H7 (cell line): ENCODE measurements around the gene RPL36. TPM values are rescaled to one million over a fixed set of nuclear protein-coding genes. Genes with fewer than 3 reads are reported as not detected.
A peak's percentile ranks its signal among the peaks of the same experiment; 100 is the strongest.

Experiments used
- DNase-seq: peaks from one replicate; pipeline ENCODE4 v3.0.0; 2012
- H3K27me3 ChIP-seq: 2 replicates; pipeline ENCODE4 v1.6.0; 2011; ENCODE audit warnings: mild to moderate bottlenecking, low read length; ENCODE audit not compliant: control insufficient read depth, insufficient read depth
- H3K36me3 ChIP-seq: replicated peaks from 2 replicates; pipeline ENCODE4 v1.5.1; 2011; ENCODE audit warnings: low read length; ENCODE audit not compliant: control insufficient read depth, insufficient read depth
- H3K4me3 ChIP-seq: 2 replicates; pipeline ENCODE4 v1.5.1; 2011; ENCODE audit warnings: low read depth, mild to moderate bottlenecking, control low read depth, low read length, moderate library complexity; ENCODE audit not compliant: insufficient read depth
- total RNA-seq: library from RNA; depleted of rRNA; stranded (reverse); fragments of >200 nt; shearing (Covaris generic); gene quantifications from 2 replicates; pipeline ENCODE4 v1.2.3, GENCODE V29; 2014

RPL36 gene
- total RNA-seq, 1 experiment from 2014 or later: 1,675 TPM

- Histone ChIP-seq H3K36me3 (peaks cover 27% of the 10 kb centered on the region), H3K4me3 (peak overlapping the region; percentile 80), H3K27me3 (no peaks in the 10 kb centered on the region)
- DNase-seq: peak; percentile 80
Observed at GRCh38 chr19:5690955-5691821, 1.1 kb downstream of the RPL36 start.

- Histone ChIP-seq H3K36me3 (peaks cover 29% of the 10 kb centered on the region), H3K27me3 (no peaks in the 10 kb centered on the region), H3K4me3 (peak overlapping the region; percentile 80)
- DNase-seq: peak; percentile 81
Observed at GRCh38 chr19:5691822-5692722, 2.0 kb downstream of the RPL36 start.

- DNase-seq: no peak
- H3K27me3 ChIP-seq: no peaks in the 10 kb centered on the region
- peaks cover 29% of the 10 kb centered on the region for H3K36me3 ChIP-seq
- no peak overlapping the region for H3K4me3 ChIP-seq
Observed at GRCh38 chr19:5692723-5693194, 2.7 kb downstream of the RPL36 start.

- Histone ChIP-seq H3K27me3 (no peaks in the 10 kb centered on the region), H3K36me3 (peaks cover 31% of the 10 kb centered on the region), H3K4me3 (no peak overlapping the region)
- peak; percentile 68 for DNase-seq
Observed at GRCh38 chr19:5693195-5694166, 3.4 kb downstream of the RPL36 start.

- peak; percentile 57 for DNase-seq
- H3K4me3 ChIP-seq: no peak overlapping the region
- H3K27me3 ChIP-seq: no peaks in the 10 kb centered on the region
- peaks cover 38% of the 10 kb centered on the region for H3K36me3 ChIP-seq
Observed at GRCh38 chr19:5694167-5694955, 4.3 kb downstream of the RPL36 start.

GRCh38 chr19:5694956-5695648, 5.0 kb downstream of the RPL36 start:
- H3K36me3 ChIP-seq: peaks cover 39% of the 10 kb centered on the region
- no peaks in the 10 kb centered on the region for H3K27me3 ChIP-seq
- DNase-seq: no peak
- H3K4me3 ChIP-seq: no peak overlapping the region

GRCh38 chr19:5695649-5696195, 5.6 kb downstream of the RPL36 start:
- Histone ChIP-seq H3K4me3 (no peak overlapping the region), H3K36me3 (peaks cover 41% of the 10 kb centered on the region), H3K27me3 (no peaks in the 10 kb centered on the region)
- DNase-seq: peak; percentile 72

- H3K36me3 ChIP-seq: peaks cover 42% of the 10 kb centered on the region
- no peak overlapping the region for H3K4me3 ChIP-seq
- H3K27me3 ChIP-seq: no peaks in the 10 kb centered on the region
- DNase-seq: no peak
Observed at GRCh38 chr19:5696196-5697021, 6.3 kb downstream of the RPL36 start.

GRCh38 chr19:5697022-5697889, 7.2 kb downstream of the RPL36 start:
- DNase-seq: no peak
- Histone ChIP-seq H3K36me3 (peaks cover 37% of the 10 kb centered on the region), H3K27me3 (no peaks in the 10 kb centered on the region), H3K4me3 (no peak overlapping the region)

DNA sequence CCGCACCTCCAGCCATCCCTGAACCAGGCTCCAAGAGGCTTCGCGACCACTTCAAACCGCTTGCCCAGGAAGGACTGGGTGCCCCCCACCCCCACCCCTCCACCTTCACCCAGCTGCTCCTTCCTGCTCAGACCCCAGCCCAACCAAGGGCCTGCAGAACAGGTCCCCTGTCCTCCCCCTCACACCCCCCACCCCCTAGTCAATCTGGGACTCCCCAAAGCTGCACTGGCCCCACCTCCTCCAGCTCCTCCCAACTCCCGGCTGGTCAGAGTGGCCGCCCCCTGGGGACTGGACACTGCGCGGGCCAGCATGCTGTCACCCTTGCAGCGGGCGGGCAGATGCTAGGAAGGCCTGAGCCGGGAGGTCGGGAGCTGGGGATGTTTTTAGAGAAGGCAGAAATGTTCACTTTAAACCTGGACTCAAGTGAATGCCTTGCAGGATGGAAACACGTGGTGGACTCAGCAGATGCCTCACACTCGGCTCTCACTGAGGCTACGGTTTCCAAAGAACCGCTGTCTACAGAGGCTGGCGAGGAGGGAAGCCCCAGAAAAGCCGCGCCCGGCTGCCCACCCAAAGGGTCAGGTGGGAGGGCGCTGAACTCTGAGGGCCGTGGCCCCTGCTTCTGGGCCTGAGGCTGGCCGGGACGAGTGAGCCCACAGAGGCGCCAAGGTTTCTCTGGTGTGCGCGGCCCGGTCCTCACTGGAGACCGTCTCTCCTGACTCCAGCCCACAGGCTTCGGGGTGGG, 8.0 kb downstream of the RPL36 start:
- Histone ChIP-seq H3K27me3 (no peaks in the 10 kb centered on the region), H3K4me3 (no peak overlapping the region), H3K36me3 (peaks cover 32% of the 10 kb centered on the region)
- peak; percentile 70 for DNase-seq
